IMR-90 (cell line): ENCODE measurements around the gene SDK1. TPM values are rescaled to one million over a fixed set of nuclear protein-coding genes. Genes with fewer than 3 reads are reported as not detected.

Experiments
- ATAC-seq: fragments of 200-7000 bp; cut with Tn5 transposase; 2 replicates; pipeline ENCODE4 v1.9.1; 2020; ENCODE audit warnings: low read depth, mild to moderate bottlenecking, moderate library complexity
- BruUV-seq: library from RNA; stranded (reverse); fragments of 400-500 nt; replicated peaks from 2 replicates; lab custom pipeline; 2021; lab: Mats Ljungman, UMichigan
- CTCF ChIA-PET: fragments of 300-600 bp; formaldehyde crosslinking; extraction: SDS; loops from one replicate; lab custom pipeline; 2021; ENCODE audit warnings: antibody characterized with exemption; lab: Yijun Ruan, JAX
- POLR2A ChIA-PET: fragments of 300-600 bp; sonication (Branson Sonifier 250); formaldehyde crosslinking; loops from one replicate; lab custom pipeline; 2022; ENCODE audit warnings: antibody characterized with exemption; ENCODE audit not compliant: unreplicated experiment; lab: Charles Lee
- DNase-seq: peaks from one replicate; pipeline ENCODE4 v3.0.0; 2013
- H2AFZ ChIP-seq: replicated peaks from 2 replicates; pipeline ENCODE3; 2013; ENCODE audit warnings: low read length, mild to moderate bottlenecking; ENCODE audit not compliant: poor library complexity
- H2AK5ac ChIP-seq: 2 replicates; pipeline ENCODE4 v1.6.1; 2013; ENCODE audit warnings: low read depth, low read length, inconsistent platforms
- H2AK9ac ChIP-seq: replicated peaks from 2 replicates; pipeline ENCODE3; 2013; ENCODE audit warnings: mild to moderate bottlenecking, low read depth, low read length, moderate library complexity; ENCODE audit not compliant: poor library complexity
- H2BK120ac ChIP-seq: 2 replicates; pipeline ENCODE4 v1.6.1; 2013; ENCODE audit warnings: low read depth, low read length, inconsistent platforms
- H2BK15ac ChIP-seq: 3 replicates; pipeline ENCODE4 v1.6.1; 2013; ENCODE audit warnings: low read depth, low read length, inconsistent platforms
- H2BK20ac ChIP-seq: 2 replicates; pipeline ENCODE4 v1.6.1; 2013; ENCODE audit warnings: low read depth, mild to moderate bottlenecking, inconsistent platforms, low read length, moderate library complexity
- H2BK5ac ChIP-seq: 2 replicates; pipeline ENCODE4 v1.6.1; 2013; ENCODE audit warnings: mild to moderate bottlenecking, low read depth, low read length, inconsistent platforms; ENCODE audit not compliant: poor library complexity, severe bottlenecking
- H3K14ac ChIP-seq: replicated peaks from 2 replicates; pipeline ENCODE4 v1.6.1; 2013; ENCODE audit warnings: low read depth, low read length, inconsistent platforms
- H3K18ac ChIP-seq: 2 replicates; pipeline ENCODE4 v1.6.1; 2013; ENCODE audit warnings: low read depth, low read length, control low read depth
- H3K23ac ChIP-seq: 2 replicates; pipeline ENCODE4 v1.6.1; 2013; ENCODE audit warnings: low read depth, low read length, inconsistent platforms
- H3K27ac ChIP-seq: 2 replicates; pipeline ENCODE4 v1.5.1; 2013; ENCODE audit warnings: mild to moderate bottlenecking, control low read depth, low read length; ENCODE audit not compliant: insufficient read depth
- H3K27me3 ChIP-seq: 2 replicates; pipeline ENCODE4 v1.6.1; 2013; ENCODE audit warnings: low read length; ENCODE audit not compliant: control insufficient read depth, insufficient read depth
- H3K36me3 ChIP-seq: 2 replicates; pipeline ENCODE4 v1.6.1; 2013; ENCODE audit warnings: low read length, mixed read lengths; ENCODE audit not compliant: control insufficient read depth, insufficient read depth
- H3K4ac ChIP-seq: 2 replicates; pipeline ENCODE4 v1.6.1; 2013; ENCODE audit warnings: low read depth, low read length, inconsistent platforms
- H3K4me1 ChIP-seq: 2 replicates; pipeline ENCODE4 v1.6.1; 2013; ENCODE audit warnings: low read length, mixed read lengths; ENCODE audit not compliant: control insufficient read depth, insufficient read depth
- H3K4me2 ChIP-seq: 2 replicates; pipeline ENCODE4 v1.6.1; 2013; ENCODE audit warnings: low read depth, mild to moderate bottlenecking, control low read depth, low read length, moderate library complexity
- H3K4me3 ChIP-seq: 2 replicates; pipeline ENCODE4 v1.5.1; 2013; ENCODE audit warnings: low read depth, mild to moderate bottlenecking, control low read depth, low read length, moderate library complexity; ENCODE audit not compliant: insufficient read depth
- H3K56ac ChIP-seq: 2 replicates; pipeline ENCODE4 v1.6.1; 2013; ENCODE audit warnings: low read length, inconsistent platforms; ENCODE audit not compliant: insufficient read depth; ENCODE audit errors: extremely low read depth
- H3K79me1 ChIP-seq, 2 experiments: 2 replicates each; pipeline ENCODE4 v1.6.1; 2013; ENCODE audit warnings: low read length in 2 of 2, inconsistent platforms in 1 of 2, low read depth in 1 of 2
- H3K9ac ChIP-seq: 2 replicates; pipeline ENCODE4 v1.6.1; 2013; ENCODE audit warnings: low read depth, low read length, control low read depth
- H3K9me1 ChIP-seq: 2 replicates; pipeline ENCODE4 v1.6.1; 2013; ENCODE audit warnings: low read length, inconsistent platforms; ENCODE audit not compliant: insufficient read depth
- H3K9me3 ChIP-seq: 2 replicates; pipeline ENCODE4 v1.6.1; 2013; ENCODE audit warnings: low read length; ENCODE audit not compliant: control insufficient read depth, insufficient read depth
- H4K20me1 ChIP-seq: 2 replicates; pipeline ENCODE4 v1.6.1; 2013; ENCODE audit warnings: low read length, inconsistent platforms; ENCODE audit not compliant: insufficient read depth
- H4K5ac ChIP-seq: 2 replicates; pipeline ENCODE4 v1.6.1; 2013; ENCODE audit warnings: mild to moderate bottlenecking, low read depth, low read length, control low read depth
- H4K8ac ChIP-seq, 2 experiments: 2 replicates each; pipeline ENCODE4 v1.6.1; 2013; ENCODE audit warnings: low read depth in 2 of 2, low read length in 2 of 2, control low read depth in 1 of 2, inconsistent platforms in 1 of 2
- H4K91ac ChIP-seq: 2 replicates; pipeline ENCODE4 v1.6.1; 2013; ENCODE audit warnings: low read depth, low read length, inconsistent platforms; ENCODE audit not compliant: insufficient read depth
- CEBPB ChIP-seq: IDR thresholded peaks from 2 replicates; pipeline ENCODE4 v1.6.1; 2012; ENCODE audit warnings: low read depth, low read length, improper control_type of control experiment
- FOS ChIP-seq: fragments of 150-350 bp; IDR thresholded peaks from 2 replicates; pipeline ENCODE4 v1.6.1; 2016; ENCODE audit warnings: low read depth, low read length
- MXI1 ChIP-seq: IDR thresholded peaks from 2 replicates; pipeline ENCODE4 v1.6.1; 2012; ENCODE audit warnings: low read depth, mild to moderate bottlenecking, low read length, moderate library complexity, borderline replicate concordance
- RCOR1 ChIP-seq: IDR thresholded peaks from 2 replicates; pipeline ENCODE4 v1.6.1; 2012; ENCODE audit warnings: mild to moderate bottlenecking, low read length, improper control_type of control experiment; ENCODE audit not compliant: insufficient replicate concordance
- RFX5 ChIP-seq: IDR thresholded peaks from 2 replicates; pipeline ENCODE4 v1.8.0; 2012; ENCODE audit warnings: low read depth, mild to moderate bottlenecking, low read length, moderate library complexity
- whole genome bisulfite sequencing, 2 experiments: methylation state at CpG; one replicate each; pipeline versions ENCODE4 v1.1.5 to v1.1.7; 2013; ENCODE audit warnings: missing lambda C conversion rate in 2 of 2; ENCODE audit not compliant: insufficient read length in 1 of 2; ENCODE audit errors: extremely low coverage in 2 of 2; 5-methylcytosine and 5-hydroxymethylcytosine counted together
- dilution Hi-C: fragments of 300-500 bp; cut with HindIII; formaldehyde crosslinking; loops from one replicate; pipeline ENCODE4 v1.14.3; 2018; ENCODE audit warnings: low sequenced_read_pairs; ENCODE audit not compliant: unreplicated experiment
- in situ Hi-C: fragments of 300-500 bp; cut with MboI; formaldehyde crosslinking; loops from 3 replicates; pipeline ENCODE4 v1.14.3; 2019; ENCODE audit warnings: low sequenced_read_pairs, inconsistent platforms, mixed read lengths
- intact Hi-C: fragments of 100-400 bp; cut with micrococcal nuclease; formaldehyde crosslinking; loops from 2 replicates; pipeline ENCODE4 v1.10.0; 2022
- polyA plus RNA-seq, 3 experiments: library from polyadenylated mRNA; depleted of rRNA; stranded (reverse); fragments of >200 nt; gene quantifications; 2 replicates each; pipeline ENCODE4 v1.2.3, GENCODE V29; 2012; ENCODE audit warnings: low replicate concordance in 1 of 3
- total RNA-seq: library from RNA; depleted of rRNA; stranded (reverse); fragments of >200 nt; gene quantifications from 2 replicates; pipeline ENCODE4 v1.2.3, GENCODE V29; 2012

The SDK1 gene
- total and polyA plus RNA-seq, 2 of the 4 experiments (the other 2 are of a cell fraction) = 1.5 to 1.6 TPM

GRCh38 chr7:4154882-4155535 is 854.0 kb downstream of the SDK1 start:
- Histone ChIP-seq H4K8ac (no peak overlapping the region), H3K4me1 (no peaks in the 10 kb centered on the region), H3K4ac (no peak overlapping the region), H3K4me2 (no peak overlapping the region), H3K56ac (no peak overlapping the region), H3K27ac (no peak overlapping the region), H3K23ac (no peak overlapping the region), H3K9ac (no peak overlapping the region), H3K9me1 (no peaks in the 10 kb centered on the region), H3K4me3 (no peak overlapping the region), H2BK120ac (no peak overlapping the region), H3K36me3 (no peaks in the 10 kb centered on the region), H2BK5ac (no peak overlapping the region), H2BK20ac (no peak overlapping the region), H3K14ac (no peak overlapping the region), H3K27me3 (no peaks in the 10 kb centered on the region), H2AFZ (no peak overlapping the region), H3K18ac (no peak overlapping the region), H4K20me1 (no peaks in the 10 kb centered on the region), H2AK5ac (no peak overlapping the region), H2AK9ac (no peak overlapping the region), H4K91ac (no peak overlapping the region), H3K9me3 (peaks cover 9% of the 10 kb centered on the region; the same call in 1 of the 2 replicates), H2BK15ac (no peak overlapping the region), H4K5ac (no peak overlapping the region), H3K79me1 (no peaks in the 10 kb centered on the region)
- no peak for ATAC-seq
- in situ Hi-C loops (no loop called here), intact Hi-C loops (no loop called here), dilution Hi-C loops (no loop called here)
- ChIA-PET POLR2A (no interaction called here), CTCF (no interaction called here)
- WGBS, 2 experiments = 0% methylated on average over 1 of the region's 12 CpGs; no CpG with 5 or more reads in 1 of the 2 experiments
- DNase-seq = no peak
- TF ChIP-seq MXI1 (no peak), CEBPB (no peak), RCOR1 (no peak), FOS (no peak), RFX5 (no peak)
- no TSS peak for BruUV-seq
